Measurements from ENCODE around the gene LTK.
A peak's percentile ranks its signal among the peaks of the same experiment; 100 is the strongest.

LTK gene

GRCh38 chr15:41535544-41535943 lies 21.9 kb upstream of the LTK start:
- H3K4me3 ChIP-seq (ENCODE audit: low read depth, low read length): no peak overlapping the region

DNA sequence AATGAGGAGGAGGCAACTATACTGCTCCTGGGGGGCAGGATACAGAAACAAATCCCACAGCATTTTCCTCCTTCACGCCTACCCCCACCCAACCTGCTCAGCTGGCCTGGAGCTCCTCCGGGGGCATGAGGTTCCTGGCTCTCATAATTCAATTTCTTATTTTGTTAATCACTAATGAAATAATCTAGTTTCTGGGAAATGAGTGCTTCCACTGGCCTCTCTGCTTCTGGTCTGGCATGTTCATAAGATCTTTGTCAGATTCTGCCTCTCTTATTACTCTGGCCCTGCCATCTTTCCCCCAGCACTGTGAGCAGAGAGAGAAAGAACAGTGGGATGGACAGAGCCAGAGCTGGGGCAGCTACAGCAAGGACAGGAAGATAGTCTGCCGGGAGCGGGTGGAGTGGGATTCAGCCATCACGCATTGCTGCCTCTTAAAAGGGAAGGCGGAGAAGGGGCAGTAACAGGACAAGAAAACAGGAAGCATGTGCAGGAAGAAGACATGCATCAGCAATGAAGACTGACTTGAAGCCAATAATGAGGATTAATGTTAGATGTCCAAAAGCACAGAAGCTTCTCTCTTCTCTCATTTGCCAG lies 16.8 kb upstream of the LTK start:
- H3K4me3 ChIP-seq (ENCODE audit: low read depth, low read length): no peak overlapping the region

DNA sequence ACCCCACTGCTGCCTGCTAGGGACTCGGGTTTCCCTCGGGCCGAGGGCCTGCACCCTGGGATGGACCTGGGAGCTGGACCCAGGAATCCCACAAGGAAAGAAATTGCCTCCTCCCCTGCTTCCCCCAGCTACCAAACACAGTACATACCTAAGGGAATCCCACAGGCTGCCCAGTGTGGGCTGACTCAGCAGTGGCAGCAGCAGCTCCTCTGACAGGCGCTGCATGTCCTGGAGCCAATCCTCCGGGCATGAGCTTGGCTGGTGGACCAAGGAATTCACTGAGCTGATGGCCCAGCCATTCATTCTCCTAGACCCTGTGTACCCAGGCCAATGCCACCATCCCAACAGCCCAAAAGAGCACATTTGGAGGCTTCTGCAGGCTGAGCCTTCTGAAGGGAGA lies 9.5 kb upstream of the LTK start:
- H3K4me3 ChIP-seq (ENCODE audit: low read depth, low read length): no peak overlapping the region

GRCh38 chr15:41521614-41522013 lies 8.0 kb upstream of the LTK start:
- H3K4me3 ChIP-seq (ENCODE audit: low read depth, low read length): no peak overlapping the region

- no peak overlapping the region for H3K4me3 ChIP-seq (ENCODE audit: low read depth, low read length)
Measured at GRCh38 chr15:41520636-41521035, 7.0 kb upstream of the LTK start.

DNA sequence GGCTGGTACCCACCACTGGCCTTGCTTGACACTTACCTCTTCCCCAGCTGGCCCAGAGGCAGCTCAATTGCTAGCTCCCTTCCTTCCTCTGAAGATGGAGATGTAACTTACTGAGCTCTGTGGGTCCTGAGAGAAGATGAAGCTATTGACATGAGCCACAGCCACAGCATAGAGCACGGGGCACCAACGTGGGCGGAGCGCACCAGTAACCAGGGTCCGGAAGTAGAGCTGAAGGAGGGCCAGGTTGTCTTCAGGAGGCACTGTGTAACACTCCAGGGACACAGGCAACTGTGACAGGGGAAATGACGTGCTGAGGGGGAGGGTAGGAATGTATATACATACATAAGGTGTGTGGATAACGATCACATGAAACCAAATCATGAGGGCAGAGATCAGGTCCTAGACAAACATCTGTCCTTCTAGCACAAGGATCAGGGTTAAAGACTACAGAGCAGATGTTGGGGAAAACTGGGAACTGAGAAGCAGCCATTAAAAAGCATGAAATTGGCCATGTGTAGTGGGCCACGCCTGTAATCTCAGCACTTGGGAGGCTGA lies 4.3 kb upstream of the LTK start:
- no peak overlapping the region for H3K4me3 ChIP-seq (ENCODE audit: low read depth, low read length)

GRCh38 chr15:41512940-41513505 lies 604 bp downstream of the LTK start:
- H3K4me3 ChIP-seq (ENCODE audit: low read depth, low read length): peak overlapping the region; percentile 42

DNA sequence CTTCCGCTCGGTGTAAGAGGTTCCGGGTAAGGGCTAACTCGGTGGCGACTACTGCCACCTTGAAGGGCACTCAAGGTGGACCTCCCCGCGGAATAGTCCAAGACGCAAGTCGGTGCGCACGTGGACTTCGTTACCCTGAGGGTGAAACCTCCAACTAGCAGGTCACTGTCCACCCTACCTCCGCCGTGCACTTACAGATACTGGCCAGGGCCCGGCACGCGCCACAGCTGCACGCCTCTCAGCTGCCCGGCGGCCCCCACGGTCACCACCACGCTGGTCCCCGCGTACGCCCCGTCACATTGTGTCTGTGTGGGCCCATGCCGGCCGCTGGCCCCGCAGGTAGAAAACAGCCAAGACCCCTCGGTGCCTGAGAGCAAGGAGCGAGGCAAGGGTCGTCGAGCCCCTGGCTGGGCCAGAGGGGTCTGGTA lies 1.1 kb downstream of the LTK start:
- H3K4me3 ChIP-seq (ENCODE audit: low read depth, low read length): no peak overlapping the region

DNA sequence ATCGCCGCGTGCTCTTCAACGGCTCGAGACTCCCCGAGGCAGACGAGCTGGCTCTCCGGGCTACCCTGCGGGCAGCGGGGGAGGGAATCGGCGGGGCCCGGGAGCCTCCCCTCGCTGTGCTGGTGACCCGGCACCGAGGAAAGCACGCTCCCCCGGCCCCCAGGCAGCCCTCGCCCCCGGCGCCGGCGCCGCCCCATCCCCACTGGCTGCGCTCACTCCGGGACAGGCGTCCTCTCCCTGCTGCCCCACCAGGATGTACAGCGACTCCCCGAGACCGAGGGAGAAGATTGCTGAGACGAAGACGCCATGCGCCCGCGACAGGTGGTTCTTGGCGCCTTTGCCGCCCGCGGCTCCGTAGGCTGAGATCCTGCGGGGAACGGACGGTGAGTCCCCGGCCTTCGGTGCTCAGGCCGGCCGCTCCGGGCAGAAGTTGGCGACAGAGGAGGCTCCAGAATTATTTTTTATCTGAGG lies 1.7 kb downstream of the LTK start:
- H3K4me3 ChIP-seq (ENCODE audit: low read depth, low read length): no peak overlapping the region

DNA sequence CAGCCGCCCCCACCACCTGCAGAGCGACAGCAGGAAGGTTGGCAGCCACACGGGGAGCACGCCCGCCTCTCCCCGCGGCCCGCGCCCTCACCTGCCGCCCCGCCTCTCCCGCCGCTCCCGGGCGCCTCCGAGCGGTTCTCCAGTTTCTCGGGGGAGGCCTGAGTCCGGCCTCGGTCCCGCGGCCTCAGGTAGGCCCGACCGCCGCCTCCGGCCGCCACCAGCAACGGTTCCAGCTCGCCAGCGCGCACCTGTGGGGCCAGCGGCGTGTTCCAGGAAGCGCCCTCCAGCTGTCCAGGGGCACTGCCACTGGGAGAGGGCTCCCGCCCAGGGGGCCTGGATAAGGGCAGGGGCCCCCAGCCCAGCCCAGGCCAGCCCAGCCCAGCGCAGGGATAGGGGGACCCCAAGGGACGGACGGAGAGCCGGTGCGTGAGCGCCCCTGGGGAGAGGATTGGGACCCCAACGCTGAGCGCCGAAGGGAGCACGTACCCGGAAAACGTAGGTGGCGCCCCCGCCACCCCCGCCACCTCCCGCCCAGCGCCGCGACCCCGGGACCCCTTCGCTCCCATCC lies 2.2 kb downstream of the LTK start:
- no peak overlapping the region for H3K4me3 ChIP-seq (ENCODE audit: low read depth, low read length)

- H3K4me3 ChIP-seq (ENCODE audit: low read depth, low read length): no peak overlapping the region
Measured at GRCh38 chr15:41510728-41511127, 2.9 kb downstream of the LTK start.

DNA sequence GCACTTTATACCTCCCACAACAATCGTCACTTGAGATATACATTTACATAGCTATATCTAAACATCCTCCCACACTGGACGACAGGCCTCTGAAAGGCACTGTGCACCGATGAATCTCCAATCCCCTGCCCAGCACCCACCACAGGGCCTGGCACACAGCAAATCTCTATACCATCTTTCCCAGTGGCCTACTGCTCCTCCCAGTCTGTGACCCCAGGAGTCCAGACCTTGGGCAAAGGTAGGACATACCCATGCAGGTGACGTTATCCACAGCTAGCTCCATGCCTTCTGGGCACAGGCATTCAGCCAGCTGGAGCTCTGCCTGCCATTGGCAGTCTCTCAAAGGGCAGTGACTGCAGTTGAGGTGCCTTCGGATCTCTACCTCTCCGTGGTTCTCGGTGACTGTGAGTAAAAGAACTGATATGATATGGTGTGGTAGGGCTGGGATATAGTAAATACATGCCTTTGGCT lies 5.8 kb downstream of the LTK start:
- H3K4me3 ChIP-seq (ENCODE audit: low read depth, low read length): no peak overlapping the region

- H3K4me3 ChIP-seq (ENCODE audit: low read depth, low read length): no peak overlapping the region
Measured at GRCh38 chr15:41506796-41507341, 6.8 kb downstream of the LTK start.

DNA sequence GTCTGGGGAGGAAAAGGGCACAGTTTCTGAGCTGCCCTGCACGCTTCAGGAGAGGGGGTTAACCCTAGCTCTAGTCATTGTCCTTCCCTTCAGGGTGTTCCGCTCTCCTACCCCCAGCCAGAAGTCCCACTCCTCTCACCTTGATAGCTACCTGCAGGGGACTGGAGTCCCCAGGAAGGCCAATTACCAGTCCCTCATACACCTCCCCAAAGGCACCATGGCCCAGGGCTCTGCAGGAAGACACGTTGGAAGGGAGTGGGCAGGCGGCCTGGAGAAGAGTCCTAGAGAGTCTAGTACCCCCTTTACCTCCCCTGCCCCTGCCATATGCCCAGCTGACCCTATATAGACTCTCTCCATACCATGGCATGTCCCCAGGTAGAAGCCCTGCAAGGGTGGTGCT lies 7.9 kb downstream of the LTK start:
- H3K4me3 ChIP-seq (ENCODE audit: low read depth, low read length): no peak overlapping the region

- H3K4me3 ChIP-seq (ENCODE audit: low read depth, low read length): no peak overlapping the region
Measured at GRCh38 chr15:41504751-41505492, 8.7 kb downstream of the LTK start.

GRCh38 chr15:41503669-41504010 lies 10.0 kb downstream of the LTK start:
- H3K4me3 ChIP-seq (ENCODE audit: low read depth, low read length): no peak overlapping the region

- no peak overlapping the region for H3K4me3 ChIP-seq (ENCODE audit: low read depth, low read length)
Measured at GRCh38 chr15:41502795-41503668, 10.6 kb downstream of the LTK start.

- H3K4me3 ChIP-seq (ENCODE audit: low read depth, low read length): peak overlapping the region; percentile 4
Measured at GRCh38 chr15:41501931-41502794, 11.5 kb downstream of the LTK start.

GRCh38 chr15:41501191-41501917 lies 12.3 kb downstream of the LTK start:
- H3K4me3 ChIP-seq (ENCODE audit: low read depth, low read length): peak overlapping the region; percentile 20

Measured in iPS-11a (cell line).